Breast epithelium (tissue), 3 donors: ENCODE data around the gene RTN4.

Source experiments
- POLR2AphosphoS5 ChIP-seq, 3 donors: sonication (generic); formaldehyde crosslinking; IDR thresholded peaks; one replicate each; pipeline ENCODE4 v1.6.1; 2017; ENCODE audit warnings: antibody characterized with exemption in 3 of 3
- TF ChIP-seq, protein P1 (sequence below), 3 donors: fragments of 450-650 bp; IDR thresholded peaks; one replicate each; pipeline ENCODE4 v1.5.1; 2016 to 2017; ENCODE audit warnings: antibody characterized with exemption in 3 of 3, mild to moderate bottlenecking in 3 of 3, moderate library complexity in 3 of 3

DNA sequence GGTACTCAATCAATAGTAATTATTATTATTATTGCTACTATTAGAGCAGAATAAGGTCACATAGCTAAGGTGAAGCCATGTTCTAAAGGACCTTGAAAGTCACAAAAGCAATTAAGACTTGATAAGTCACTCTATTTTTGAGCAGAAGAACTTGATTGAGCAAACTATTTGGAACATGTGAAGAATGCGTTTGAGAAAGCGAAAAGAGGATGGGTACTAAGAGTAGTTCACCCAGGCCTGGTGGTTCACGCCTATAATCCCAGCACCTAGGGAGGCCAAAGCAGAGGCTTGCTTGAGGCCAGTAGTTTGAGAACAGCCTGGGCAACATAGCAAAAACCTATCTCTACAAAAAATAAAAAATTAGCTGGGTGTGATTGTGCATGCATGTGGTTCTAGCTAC, 7.2 kb upstream of the RTN4 start:
- TF ChIP-seq, protein P1, sequence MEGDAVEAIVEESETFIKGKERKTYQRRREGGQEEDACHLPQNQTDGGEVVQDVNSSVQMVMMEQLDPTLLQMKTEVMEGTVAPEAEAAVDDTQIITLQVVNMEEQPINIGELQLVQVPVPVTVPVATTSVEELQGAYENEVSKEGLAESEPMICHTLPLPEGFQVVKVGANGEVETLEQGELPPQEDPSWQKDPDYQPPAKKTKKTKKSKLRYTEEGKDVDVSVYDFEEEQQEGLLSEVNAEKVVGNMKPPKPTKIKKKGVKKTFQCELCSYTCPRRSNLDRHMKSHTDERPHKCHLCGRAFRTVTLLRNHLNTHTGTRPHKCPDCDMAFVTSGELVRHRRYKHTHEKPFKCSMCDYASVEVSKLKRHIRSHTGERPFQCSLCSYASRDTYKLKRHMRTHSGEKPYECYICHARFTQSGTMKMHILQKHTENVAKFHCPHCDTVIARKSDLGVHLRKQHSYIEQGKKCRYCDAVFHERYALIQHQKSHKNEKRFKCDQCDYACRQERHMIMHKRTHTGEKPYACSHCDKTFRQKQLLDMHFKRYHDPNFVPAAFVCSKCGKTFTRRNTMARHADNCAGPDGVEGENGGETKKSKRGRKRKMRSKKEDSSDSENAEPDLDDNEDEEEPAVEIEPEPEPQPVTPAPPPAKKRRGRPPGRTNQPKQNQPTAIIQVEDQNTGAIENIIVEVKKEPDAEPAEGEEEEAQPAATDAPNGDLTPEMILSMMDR (IDR thresholded peaks at IDR 0.05): no peak
- no peak for TF ChIP-seq POLR2AphosphoS5 (IDR thresholded peaks at IDR 0.05)
